ENCODE results near the gene XXYLT1. TPM values are rescaled to one million over a fixed set of nuclear protein-coding genes. Genes with fewer than 3 reads are reported as not detected.

XXYLT1 gene
- total RNA-seq, 2 experiments from 2014 or later, result 17.2 to 19.6 TPM

- no peak overlapping the region for H3K27ac ChIP-seq (ENCODE audit: low read depth, low read length, poor library complexity, severe bottlenecking)
- intact Hi-C loops (cut with micrococcal nuclease; ENCODE audit: unreplicated experiment), result no loop called here
- no peak overlapping the region for H3K4me2 ChIP-seq (ENCODE audit: low read length)
- H4K20me1 ChIP-seq (ENCODE audit: insufficient read depth, low read length), result no peaks in the 10 kb centered on the region; the same call in 1 of the 2 replicates
- BruUV-seq (replicated peaks), result no TSS peak
- ChIA-PET CTCF (ENCODE audit: unreplicated experiment) (no interaction called here), POLR2A (no interaction called here)
- no peak for TF ChIP-seq CTCF (conservative IDR thresholded peaks at IDR 0.05; ENCODE audit: low read length)
- no peak for TF ChIP-seq EZH2phosphoT487 (IDR thresholded peaks at IDR 0.05; ENCODE audit: borderline replicate concordance, low read depth, low read length)
- H3K79me2 ChIP-seq (ENCODE audit: insufficient read depth, low read depth, low read length), result no peaks in the 10 kb centered on the region
- no peak for DNase-seq (ENCODE audit: low spot score)
- no peaks in the 10 kb centered on the region for H3K9me2 ChIP-seq (ENCODE audit: insufficient read depth, low read length)
- H3K4me3 ChIP-seq (ENCODE audit: low read depth, low read length, poor library complexity, severe bottlenecking), result no peak overlapping the region
- H2AFZ ChIP-seq (ENCODE audit: low read length), result no peak overlapping the region
- peaks cover 6% of the 10 kb centered on the region; the same call in 1 of the 2 replicates for H3K36me3 ChIP-seq (ENCODE audit: insufficient read depth, low read length)
- no peaks in the 10 kb centered on the region for H3K9me3 ChIP-seq (ENCODE audit: low read length)
- H3K4me1 ChIP-seq (ENCODE audit: insufficient read depth, low read length, poor library complexity, severe bottlenecking), result no peaks in the 10 kb centered on the region
Observed at GRCh38 chr3:195179776-195180489, 91.0 kb downstream of the XXYLT1 start.

GRCh38 chr3:195178124-195178910 is 92.6 kb downstream of the XXYLT1 start:
- no peak for DNase-seq (ENCODE audit: low spot score)
- Histone ChIP-seq H3K9me3 (ENCODE audit: low read length) (no peaks in the 10 kb centered on the region), H4K20me1 (ENCODE audit: insufficient read depth, low read length) (no peaks in the 10 kb centered on the region; the same call in 1 of the 2 replicates), H3K79me2 (ENCODE audit: insufficient read depth, low read depth, low read length) (no peaks in the 10 kb centered on the region), H3K4me1 (ENCODE audit: insufficient read depth, low read length, poor library complexity, severe bottlenecking) (no peaks in the 10 kb centered on the region), H2AFZ (ENCODE audit: low read length) (no peak overlapping the region), H3K4me3 (ENCODE audit: low read depth, low read length, poor library complexity, severe bottlenecking) (no peak overlapping the region), H3K27ac (ENCODE audit: low read depth, low read length, poor library complexity, severe bottlenecking) (no peak overlapping the region), H3K36me3 (ENCODE audit: insufficient read depth, low read length) (peaks cover 6% of the 10 kb centered on the region; the same call in 1 of the 2 replicates), H3K9me2 (ENCODE audit: insufficient read depth, low read length) (no peaks in the 10 kb centered on the region), H3K4me2 (ENCODE audit: low read length) (no peak overlapping the region)
- TF ChIP-seq EZH2phosphoT487 (IDR thresholded peaks at IDR 0.05; ENCODE audit: borderline replicate concordance, low read depth, low read length), result no peak
- no peak for TF ChIP-seq CTCF (conservative IDR thresholded peaks at IDR 0.05; ENCODE audit: low read length)
- POLR2A ChIA-PET, result interaction anchor here (0.6 kb wide), 2 partner anchors 19 to 665 kb away, joined by 3 read pairs; no protein-coding TSS in a partner anchor
- no TSS peak for BruUV-seq (replicated peaks)
- intact Hi-C loops (cut with micrococcal nuclease; ENCODE audit: unreplicated experiment), result no loop called here
- CTCF ChIA-PET (ENCODE audit: unreplicated experiment), result interaction anchor here (0.6 kb wide), 1 partner anchor 184 kb away, joined by 3 read pairs; no protein-coding TSS in a partner anchor

Measured in OCI-LY7 (cell line).